Hepatocyte (in vitro differentiated cells): ENCODE results near the gene CRYBA1.

ENCODE experiments used
- EZH2 ChIP-seq: fragments of 200-600 bp; sonication (generic); IDR thresholded peaks from 2 replicates; pipeline ENCODE4 v1.6.1; 2016; ENCODE audit warnings: antibody characterized with exemption, mild to moderate bottlenecking, borderline replicate concordance
- TF ChIP-seq, protein P1 (sequence below): fragments of 200-600 bp; sonication (generic); IDR thresholded peaks from 2 replicates; pipeline ENCODE4 v1.5.1; 2016; ENCODE audit warnings: antibody characterized with exemption, mild to moderate bottlenecking; ENCODE audit not compliant: poor library complexity

DNA sequence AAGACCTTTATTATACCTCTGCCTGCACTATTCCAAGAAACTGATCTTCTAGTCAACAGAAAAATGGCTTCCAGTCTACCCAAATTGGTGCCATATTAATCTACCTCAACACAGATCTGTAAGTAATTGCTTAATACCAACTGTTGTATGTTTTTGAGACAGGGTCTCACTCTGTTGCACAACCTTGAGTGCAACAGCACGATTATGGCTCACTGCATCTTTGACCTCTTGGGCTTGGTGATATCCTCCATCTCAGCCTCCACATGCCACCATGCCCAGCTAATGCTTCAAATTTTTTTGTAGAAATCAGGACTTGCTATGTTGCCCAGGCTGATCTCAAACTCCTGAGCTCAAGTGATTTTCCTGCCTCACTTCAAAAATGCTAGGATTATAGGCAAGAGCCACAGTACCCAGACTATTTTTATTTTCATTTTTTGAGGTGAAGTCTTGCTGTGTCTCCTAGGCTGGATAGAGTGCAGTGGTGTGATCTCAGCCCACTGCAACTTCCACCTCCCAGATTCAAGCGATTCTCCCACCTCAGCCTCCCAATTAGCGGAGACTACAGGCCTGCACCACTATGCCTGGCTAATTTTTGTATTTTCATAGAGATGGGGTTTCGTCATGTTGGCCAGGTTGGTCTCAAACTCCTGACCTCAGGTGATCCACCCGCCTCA is 32.9 kb downstream of the CRYBA1 start:
- TF ChIP-seq, protein P1, sequence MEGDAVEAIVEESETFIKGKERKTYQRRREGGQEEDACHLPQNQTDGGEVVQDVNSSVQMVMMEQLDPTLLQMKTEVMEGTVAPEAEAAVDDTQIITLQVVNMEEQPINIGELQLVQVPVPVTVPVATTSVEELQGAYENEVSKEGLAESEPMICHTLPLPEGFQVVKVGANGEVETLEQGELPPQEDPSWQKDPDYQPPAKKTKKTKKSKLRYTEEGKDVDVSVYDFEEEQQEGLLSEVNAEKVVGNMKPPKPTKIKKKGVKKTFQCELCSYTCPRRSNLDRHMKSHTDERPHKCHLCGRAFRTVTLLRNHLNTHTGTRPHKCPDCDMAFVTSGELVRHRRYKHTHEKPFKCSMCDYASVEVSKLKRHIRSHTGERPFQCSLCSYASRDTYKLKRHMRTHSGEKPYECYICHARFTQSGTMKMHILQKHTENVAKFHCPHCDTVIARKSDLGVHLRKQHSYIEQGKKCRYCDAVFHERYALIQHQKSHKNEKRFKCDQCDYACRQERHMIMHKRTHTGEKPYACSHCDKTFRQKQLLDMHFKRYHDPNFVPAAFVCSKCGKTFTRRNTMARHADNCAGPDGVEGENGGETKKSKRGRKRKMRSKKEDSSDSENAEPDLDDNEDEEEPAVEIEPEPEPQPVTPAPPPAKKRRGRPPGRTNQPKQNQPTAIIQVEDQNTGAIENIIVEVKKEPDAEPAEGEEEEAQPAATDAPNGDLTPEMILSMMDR: no peak
- no peak for TF ChIP-seq EZH2
